Hematopoietic multipotent progenitor cell treated with erythropoietin and hydrocortisone succinate and interleukin-3 and kit ligand, for 17 days (in vitro differentiated cells): ENCODE data around the gene ZNF177.
"Not testable (repeated sequence)": the region's sequence is repeated elsewhere in the genome, so short reads cannot be mapped to it uniquely, and the experiment has no call there.

Experiments
- DNase-seq: peaks from one replicate; pipeline ENCODE4 v3.0.0-alpha.2; 2015; ENCODE audit warnings: low spot score

Gene ZNF177

DNA sequence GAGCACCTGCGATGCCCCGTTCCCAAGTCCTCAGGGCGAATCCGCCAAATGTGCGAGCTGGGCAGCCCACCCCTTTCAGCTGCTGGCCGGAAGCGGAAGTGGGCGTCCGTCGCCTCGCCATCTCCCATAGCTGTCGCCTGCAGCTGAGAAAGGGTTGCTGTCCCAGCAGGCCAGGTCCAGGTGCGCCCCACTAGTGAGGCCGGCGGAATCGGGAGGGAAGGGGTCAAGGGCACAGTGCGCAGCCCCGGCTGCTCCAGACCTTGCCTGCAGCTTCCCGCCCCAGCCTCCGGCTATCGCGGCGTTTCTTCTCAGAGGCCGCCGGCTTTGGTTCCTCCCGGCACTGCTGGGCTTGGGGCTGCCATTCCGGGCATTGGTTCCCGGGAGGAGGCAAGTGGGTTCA, at the start of gene ZNF177:
ZNF177 (plus strand) TSS at position 109 of the 400 bp plus-strand sequence. CDS start 15,299 bp downstream, outside the sequence.
- no peak for DNase-seq

DNA sequence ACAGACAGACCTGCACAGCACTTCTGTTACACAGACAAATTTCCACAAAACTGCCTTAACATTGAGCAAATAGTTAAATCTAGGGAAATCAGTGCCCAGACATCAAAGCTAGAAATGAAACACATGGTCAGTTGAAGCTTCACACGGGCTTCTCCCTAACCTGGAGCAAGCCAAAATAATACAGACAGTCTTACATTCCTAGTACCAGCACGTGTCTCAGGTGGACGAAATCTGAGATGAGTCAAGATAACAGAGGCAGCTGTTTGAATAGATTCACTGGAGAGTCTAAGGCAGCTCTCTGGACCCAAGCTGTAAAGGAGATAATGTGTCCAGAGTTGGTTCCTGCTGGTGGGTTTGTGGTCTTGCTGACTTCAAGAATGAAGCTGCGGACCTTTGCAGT, 49.1 kb upstream of the ZNF177 start:
- no peak for DNase-seq

GRCh38 chr19:9321338-9321737, 41.5 kb upstream of the ZNF177 start:
- DNase-seq, result no peak

DNA sequence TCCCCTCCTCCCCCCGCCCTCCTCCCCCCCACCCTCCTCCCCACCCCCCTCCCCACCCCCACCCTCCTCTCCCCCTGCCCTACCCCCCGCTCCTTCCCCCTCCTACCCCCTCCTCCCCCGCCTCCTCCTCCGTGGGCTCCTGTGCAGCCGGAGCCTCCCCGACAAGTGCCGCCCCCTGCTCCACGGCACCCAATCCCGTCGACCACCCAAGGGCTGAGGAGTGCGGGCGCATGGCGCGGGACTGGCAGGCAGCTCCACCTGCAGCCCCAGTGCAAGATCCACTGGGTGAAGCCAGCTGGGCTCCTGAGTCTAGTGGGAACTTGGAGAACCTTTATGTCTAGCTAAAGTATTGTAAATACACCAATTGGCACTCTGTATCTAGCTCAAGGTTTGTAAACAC, 41.1 kb upstream of the ZNF177 start:
- not testable (repeated sequence) for DNase-seq

GRCh38 chr19:9322201-9322600, 40.6 kb upstream of the ZNF177 start:
- DNase-seq, result not testable (repeated sequence)

DNA sequence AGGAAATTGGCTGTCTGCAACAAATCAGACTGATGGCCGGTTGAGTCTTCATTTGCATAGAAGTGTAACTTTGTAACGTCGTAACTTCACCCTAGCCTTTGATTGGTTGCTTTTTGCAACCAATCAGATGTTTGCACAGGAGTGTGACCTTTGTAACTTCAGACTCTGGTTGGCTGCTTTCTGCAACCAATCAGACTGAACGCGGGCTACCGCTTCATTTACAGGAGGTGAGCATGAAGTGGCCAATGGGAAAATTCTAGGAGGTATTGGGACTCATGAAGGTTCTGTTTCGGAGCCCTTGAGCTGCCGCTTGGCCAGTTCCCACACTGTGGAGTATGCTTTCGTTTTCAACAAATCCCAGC, 39.3 kb upstream of the ZNF177 start:
- DNase-seq, result peak; percentile 46

DNA sequence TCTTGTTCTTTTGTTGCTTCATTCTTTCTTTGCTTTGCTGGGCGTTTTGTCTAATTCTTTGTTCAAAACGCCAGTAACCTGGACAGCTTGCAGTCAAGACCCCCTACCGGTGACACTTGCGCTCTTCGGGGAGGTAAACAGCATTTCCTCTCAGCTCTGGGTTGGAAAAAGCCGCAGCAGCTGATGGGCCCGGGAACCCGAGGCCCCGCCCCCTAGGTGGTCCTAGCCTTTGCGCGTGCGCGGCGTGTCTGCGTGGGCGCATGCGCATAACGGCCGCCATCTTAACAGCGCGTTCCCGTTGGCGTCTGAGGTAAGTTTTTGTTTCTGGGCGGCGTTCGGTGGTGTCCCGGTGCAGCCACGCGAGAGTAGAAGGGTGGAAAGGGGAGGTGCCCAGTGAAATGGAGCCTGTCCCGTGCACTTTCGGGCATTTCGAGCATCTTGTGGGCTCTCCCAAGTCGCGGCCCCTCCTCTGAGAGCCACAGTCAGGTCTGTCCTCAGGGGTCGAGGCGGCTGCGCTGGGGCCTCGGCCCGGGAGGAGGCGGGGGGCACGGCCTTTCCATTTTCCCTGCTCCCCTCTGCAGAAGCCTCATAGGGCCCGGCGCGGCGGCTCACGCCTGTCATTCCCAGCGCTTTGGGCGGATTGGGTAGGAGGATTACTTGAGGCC, 38.8 kb upstream of the ZNF177 start, which contains the start of gene ZNF559:
ZNF559 (plus strand) TSS at position 261 of the 665 bp plus-strand sequence. CDS start 14,371 bp downstream, outside the sequence.
- DNase-seq, result peak; percentile 82

DNA sequence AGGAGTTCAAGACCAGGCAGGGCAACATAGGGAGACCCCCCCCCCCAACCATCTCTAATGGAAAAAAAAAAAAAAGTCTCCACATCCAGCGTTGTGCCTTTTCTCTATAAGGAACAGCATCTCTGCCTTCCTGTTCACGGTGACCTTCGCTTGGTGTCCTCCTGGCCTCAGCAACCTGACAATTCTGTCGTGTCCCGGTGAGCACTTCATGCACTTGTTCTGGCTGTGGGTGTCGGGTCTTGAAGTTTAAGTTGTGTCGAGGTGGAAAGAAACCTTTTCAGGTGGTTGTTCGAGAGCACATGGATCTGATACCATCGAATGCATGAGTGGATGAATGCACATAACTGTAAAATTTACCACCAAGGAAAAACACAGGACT, 38.2 kb upstream of the ZNF177 start:
- no peak for DNase-seq

DNA sequence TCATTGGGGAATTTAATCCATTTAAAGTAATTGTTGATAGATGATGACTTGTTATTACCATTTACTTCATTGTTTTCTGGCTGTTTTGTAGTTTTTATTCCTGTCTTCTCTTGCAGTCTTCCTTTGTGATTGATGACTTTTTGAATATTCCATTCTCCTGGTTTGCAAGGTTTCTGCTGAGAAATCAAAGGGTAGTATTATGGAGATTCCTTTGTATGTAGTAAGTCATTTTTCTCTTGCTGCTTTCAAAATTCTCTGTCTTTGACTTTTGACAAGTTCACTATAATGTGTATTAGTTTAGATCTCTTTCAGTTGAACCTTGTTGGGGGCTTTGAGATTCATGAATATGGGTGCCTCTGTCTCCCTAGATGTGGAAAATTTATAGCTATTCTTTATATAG, 32.8 kb upstream of the ZNF177 start:
- no peak for DNase-seq

GRCh38 chr19:9342610-9343304, 20.1 kb upstream of the ZNF177 start:
- DNase-seq, result no peak

DNA sequence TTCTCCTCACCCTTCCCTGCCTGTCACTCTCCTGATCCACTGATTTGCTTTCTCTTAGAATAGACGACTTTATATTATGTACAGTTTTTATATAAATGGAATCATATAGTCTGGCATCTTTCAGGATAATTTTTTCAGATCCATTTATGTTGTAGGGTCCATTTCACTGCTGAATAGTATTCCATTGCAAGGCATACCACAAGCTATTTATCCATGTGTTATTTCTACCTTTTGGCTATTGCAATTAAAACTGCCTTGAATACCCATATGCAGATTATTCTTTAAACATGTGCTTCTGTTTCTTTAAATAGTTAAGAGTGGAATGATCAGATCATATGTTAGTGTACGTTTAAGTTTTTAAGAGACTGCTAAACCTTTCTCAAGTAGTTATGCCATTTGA, 17.8 kb upstream of the ZNF177 start:
- no peak for DNase-seq

DNA sequence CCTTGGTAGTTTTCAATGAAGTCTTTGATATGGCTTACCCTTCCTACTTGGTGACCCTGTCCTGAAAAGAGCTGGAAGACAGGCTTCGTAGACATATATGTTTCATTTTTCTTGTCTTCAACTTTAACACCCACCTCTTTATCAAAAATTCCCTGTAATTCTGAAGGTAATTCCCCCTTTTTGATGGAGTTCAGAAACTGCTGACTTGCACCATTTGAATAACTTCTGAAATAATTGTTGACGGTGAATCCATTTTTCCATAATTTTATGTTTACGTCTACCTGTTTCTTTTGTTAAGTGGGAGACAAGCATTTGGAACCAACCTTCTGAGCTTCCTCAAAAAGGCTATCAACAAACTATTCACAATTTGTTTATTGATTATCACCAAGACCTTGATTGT, 14.6 kb upstream of the ZNF177 start:
- DNase-seq, result no peak

- no peak for DNase-seq
Measured at GRCh38 chr19:9348671-9349070, 14.1 kb upstream of the ZNF177 start.

DNA sequence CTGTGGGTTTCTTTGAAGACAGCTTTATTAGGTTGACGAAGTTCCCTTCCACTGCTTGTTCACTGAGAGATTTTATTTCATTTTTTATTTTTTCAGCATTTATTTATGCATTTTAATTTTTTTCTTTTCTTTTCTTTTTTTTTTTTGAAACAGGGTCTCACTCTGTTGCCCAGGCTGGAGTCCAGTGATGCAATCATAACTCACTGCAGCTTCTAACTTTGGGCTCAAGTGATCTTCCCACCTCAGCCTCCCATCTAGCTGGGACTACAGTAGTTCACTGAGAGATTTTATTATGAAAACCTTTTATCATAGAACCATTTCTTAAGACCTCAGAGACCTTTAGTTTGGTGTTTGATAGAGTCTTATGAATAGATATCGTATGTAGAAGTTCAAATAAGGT, 10.3 kb upstream of the ZNF177 start:
- no peak for DNase-seq

DNA sequence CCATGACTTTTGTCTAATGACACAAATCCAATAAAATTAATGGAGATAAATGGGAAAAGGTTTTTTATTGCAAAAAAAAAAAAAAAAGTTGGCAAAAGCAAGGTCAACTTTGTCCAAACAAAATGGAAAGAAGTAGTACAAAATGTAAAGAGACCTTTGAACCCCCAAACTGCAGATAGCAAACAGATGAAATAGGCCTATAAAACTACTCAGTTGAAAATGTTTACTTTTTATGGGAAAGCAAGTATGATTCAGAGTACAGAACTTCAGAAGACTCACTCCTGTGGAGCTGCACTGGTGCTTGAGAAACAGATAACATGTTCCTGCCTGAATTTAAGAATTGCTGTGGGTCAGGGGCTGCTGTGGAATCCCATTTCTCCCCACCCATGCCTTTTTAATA, 9.8 kb upstream of the ZNF177 start:
- DNase-seq, result no peak

DNA sequence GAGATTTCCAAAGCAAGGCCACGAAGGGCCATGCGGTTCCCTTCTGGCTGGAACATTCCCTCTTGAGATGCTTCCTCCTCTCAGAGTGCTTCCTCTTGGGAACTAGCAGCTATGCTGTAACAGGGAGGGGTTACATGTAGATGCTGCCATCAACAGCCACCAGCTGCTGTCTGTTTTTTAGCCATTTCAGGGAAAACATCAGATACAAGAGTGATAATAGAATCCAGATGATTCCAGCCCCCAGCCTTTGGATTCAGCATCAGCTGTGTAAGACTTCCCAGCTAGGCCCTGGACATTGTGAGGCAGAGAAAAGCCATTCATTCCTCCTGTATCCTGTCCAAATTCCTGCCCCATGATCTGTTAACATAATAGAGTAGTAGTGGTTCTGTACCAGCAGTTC, 8.2 kb upstream of the ZNF177 start:
- no peak for DNase-seq

DNA sequence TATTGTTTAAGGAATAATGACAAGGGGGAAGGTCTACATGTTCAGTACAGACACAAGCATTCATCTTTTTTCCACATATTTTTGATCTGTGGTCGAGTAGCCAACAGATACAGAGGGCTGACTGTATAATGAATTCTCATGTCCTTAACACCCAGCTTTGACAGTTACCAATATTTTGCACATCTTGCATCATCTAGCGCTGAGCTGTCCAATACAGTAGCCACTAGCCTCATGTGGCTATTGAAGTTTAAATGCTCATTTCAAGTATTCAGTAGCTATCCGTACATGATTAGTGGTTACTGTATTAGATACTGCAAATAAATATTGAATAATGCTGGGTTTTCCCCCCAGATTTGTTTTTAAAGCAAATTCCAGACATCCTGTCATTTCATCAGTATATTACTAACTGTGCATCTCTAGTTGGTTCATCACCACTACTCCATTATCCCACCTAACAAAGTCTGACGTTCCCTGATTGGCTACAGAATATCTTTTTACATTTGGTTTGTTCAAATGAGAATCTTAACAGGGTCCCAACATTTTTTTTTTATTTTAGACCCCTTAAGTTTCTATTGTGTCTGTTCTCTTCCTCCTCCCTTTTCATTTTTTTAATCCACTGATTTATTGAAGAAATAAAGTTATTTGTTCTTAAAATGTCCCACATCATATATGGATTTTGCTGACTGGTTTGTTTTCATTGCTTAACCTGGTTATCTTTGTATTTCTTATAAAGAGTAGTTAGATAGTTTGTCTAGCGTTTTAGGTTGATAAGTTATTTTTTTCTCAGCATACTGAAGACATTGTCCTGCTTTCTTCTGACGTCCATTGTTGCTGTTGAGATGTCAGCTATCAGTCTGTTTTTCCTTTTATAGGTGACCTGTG, 8.2 kb downstream of the ZNF177 start:
- DNase-seq, result no peak

DNA sequence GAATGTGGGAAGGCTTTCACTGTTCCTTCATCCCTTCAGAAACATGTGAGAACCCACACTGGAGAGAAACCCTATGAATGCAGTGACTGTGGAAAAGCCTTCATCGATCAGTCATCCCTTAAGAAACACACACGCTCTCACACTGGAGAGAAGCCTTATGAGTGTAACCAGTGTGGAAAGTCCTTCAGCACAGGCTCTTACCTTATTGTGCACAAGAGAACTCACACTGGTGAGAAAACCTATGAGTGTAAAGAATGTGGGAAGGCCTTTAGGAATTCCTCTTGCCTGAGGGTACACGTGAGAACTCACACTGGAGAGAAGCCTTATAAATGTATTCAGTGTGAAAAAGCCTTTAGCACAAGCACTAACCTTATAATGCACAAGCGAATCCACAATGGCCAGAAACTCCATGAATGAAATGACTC, 18.6 kb downstream of the ZNF177 start:
- DNase-seq, result no peak

- DNase-seq, result no peak
Measured at GRCh38 chr19:9406798-9407352, 44.1 kb downstream of the ZNF177 start.

DNA sequence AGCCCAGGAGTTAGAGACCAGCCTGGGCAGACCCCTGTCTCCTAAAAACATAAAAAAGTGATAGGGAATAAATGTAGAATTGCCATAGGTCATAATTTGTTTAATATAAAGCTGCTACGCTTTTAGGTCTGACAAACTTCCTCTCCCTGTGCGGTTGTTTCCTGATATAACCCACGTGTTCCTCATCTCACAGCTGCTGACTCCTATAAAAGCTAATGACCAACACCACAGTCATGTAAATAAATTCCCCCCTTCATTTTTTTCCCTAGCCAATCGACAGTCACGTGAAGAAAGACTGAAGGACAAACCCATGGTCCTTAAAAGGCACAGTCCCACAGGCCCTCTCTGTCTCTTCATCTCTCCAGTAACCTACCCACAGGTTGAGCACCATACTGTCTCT, 45.0 kb downstream of the ZNF177 start:
- no peak for DNase-seq

GRCh38 chr19:9413240-9413954, 50.6 kb downstream of the ZNF177 start:
- DNase-seq, result no peak

- DNase-seq, result no peak
Measured at GRCh38 chr19:9427941-9428340, 65.1 kb downstream of the ZNF177 start.
